HG03457 (cell line): Measurements from ENCODE around the gene SATB2.
A peak's percentile ranks its signal among the peaks of the same experiment; 100 is the strongest.

ENCODE experiments used
- ATAC-seq: cut with Tn5 transposase; IDR thresholded peaks from one replicate; pipeline ENCODE4 v1.9.1; 2021; ENCODE audit warnings: moderate number of reproducible peaks; ENCODE audit not compliant: unreplicated experiment

The SATB2 gene

GRCh38 chr2:199273042-199273511 is 184.7 kb downstream of the SATB2 start:
- no peak for ATAC-seq

GRCh38 chr2:199261936-199262335 is 195.8 kb downstream of the SATB2 start:
- ATAC-seq: no peak

- ATAC-seq: no peak
These were observed 196.5 kb downstream of the SATB2 start for GRCh38 chr2:199261239-199261638.

- ATAC-seq: no peak
These were observed 198.1 kb downstream of the SATB2 start for GRCh38 chr2:199259671-199260070.

DNA sequence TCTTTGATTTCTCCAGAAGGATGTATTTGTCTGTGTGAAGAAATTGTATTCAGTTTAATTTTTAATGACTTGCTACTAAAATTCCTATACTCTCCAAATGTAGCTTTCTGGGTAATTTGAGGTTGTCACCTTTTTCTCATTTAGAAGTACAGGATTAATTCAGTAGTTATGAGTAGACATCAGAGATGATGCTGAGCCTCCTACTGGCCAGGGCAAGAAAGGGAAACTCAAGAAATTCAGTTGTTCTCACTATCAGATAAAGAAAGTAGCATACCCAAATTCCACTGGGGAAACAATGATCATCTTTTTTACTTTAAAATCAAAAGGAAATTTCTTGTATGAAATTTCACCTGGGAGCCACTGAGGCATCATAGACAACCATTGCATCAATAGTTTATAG is 199.4 kb downstream of the SATB2 start:
- no peak for ATAC-seq

DNA sequence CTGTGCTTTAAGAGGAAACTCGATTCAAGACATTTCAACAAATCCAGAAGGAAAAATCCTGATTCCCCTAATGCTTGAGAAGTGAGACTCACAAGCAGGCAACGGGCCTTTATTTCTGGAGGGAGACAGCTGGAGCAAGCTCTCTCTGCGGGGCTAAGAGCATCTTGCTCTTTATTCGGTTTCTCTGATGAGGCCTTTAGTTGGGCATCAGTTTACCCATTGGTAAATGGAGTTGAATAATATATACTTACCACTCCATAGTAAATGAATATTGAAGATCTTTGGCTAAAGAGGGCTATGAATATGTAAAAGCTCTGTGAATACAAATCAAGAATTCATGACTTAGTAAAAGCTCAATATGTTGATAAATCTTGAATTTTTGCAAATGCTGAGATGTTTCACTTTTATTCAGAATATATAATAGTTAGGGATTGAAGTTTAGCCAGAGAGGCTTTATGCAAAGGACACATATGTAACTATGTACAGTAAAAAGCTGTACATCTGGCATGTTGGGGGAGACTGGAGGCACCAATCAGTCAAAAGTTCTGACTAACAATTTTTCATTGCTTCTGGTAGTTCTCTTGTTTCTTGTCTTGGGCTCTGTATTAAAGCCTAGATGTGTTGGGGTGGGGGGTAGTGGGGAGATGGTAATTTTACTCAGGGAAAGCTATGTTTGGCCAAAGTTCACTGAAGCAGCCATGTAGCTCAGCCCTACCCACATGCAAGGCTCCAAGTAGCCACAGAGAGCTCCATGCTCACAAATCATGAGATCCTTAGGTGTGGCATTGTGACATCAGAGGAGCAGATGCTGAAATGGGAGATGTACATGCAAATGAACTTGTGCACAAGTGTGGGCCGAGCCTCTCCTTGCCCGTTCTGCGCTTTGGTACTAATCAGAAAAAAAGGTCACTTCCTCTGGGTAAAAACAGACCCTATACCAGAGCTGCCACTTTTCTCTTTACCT is 200.2 kb downstream of the SATB2 start:
- ATAC-seq: no peak

- no peak for ATAC-seq
These were observed 227.6 kb downstream of the SATB2 start for GRCh38 chr2:199230091-199230490.

GRCh38 chr2:199228887-199229819 is 228.6 kb downstream of the SATB2 start:
- ATAC-seq: peak; percentile 91

GRCh38 chr2:199223791-199224190 is 233.9 kb downstream of the SATB2 start:
- no peak for ATAC-seq

- no peak for ATAC-seq
These were observed 236.8 kb downstream of the SATB2 start for GRCh38 chr2:199220920-199221319.

DNA sequence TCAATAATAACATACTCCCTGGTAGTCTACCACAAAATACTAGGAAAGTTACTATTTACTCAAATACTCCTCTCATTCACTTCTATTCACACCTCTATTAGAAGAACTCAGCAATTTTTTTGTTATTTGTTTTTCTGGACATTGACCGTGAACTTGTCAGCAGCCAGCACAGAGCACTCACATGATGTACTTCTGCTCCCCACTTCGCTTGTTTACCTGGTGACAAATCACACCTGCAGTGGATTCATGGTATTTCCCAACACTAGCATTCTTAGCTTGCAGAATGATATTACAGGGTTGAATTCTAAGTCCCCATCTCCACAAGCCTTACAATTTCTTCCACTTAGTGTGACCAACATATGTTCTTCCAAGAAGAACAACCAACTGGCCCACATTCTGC is 238.2 kb downstream of the SATB2 start:
- no peak for ATAC-seq
